ENCODE measurements around the gene RHEX. TPM values are rescaled to one million over a fixed set of nuclear protein-coding genes. Genes with fewer than 3 reads are reported as not detected.

Gene RHEX
- polyA plus RNA-seq, 1 of the 3 experiments (the other 2 are of a cell fraction) = not detected

DNA sequence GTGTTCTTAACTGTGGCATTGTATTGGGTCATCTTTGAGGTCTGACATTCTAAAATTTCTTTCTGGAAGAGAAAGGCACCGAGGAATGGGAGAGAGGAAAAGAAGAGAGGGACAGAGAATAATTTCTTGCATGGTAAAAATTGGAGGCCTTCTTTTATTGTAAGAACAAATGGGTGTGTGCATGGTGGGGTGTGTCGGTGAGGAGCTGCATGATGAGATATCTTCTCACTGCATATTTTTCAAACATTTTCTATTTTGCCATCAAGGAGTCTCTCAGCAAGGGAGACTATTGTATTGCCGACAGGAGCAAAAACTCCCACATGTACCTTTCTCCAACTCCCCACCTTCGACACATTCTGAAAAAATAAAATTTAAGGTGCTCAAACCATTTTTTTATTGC, 22.8 kb upstream of the RHEX start:
- Histone ChIP-seq H3K4me3 (ENCODE audit: low read depth in 2 of 2, low read length in 1 of 2) (no peak overlapping the region), H2AFZ (ENCODE audit: low read depth) (no peak overlapping the region), H3K27ac (ENCODE audit: low read depth in 2 of 2, low read length in 1 of 2) (no peak overlapping the region), H3F3A (replicated peaks; ENCODE audit: insufficient read depth) (no peaks in the 10 kb centered on the region), H3K4me1 (ENCODE audit: control insufficient read depth in 1 of 2, insufficient read depth in 2 of 2, low read depth in 1 of 2, low read length in 1 of 2) (peaks cover 0 to 2% of the 10 kb centered on the region in 2 experiments; a peak in 1 of 4 replicates), H3K9me2 (no peaks in the 10 kb centered on the region), H3K27me3 (ENCODE audit: insufficient read depth) (peaks cover 10% of the 10 kb centered on the region; the same call in 1 of the 2 replicates), H3K4me2 (no peak overlapping the region), H3K79me2 (ENCODE audit: insufficient read depth) (no peaks in the 10 kb centered on the region), H3K9me3 (no peaks in the 10 kb centered on the region), H3K9ac (no peak overlapping the region), H3K36me3 (replicated peaks in 1 of 2; ENCODE audit: control insufficient read depth in 1 of 2, insufficient read depth in 2 of 2, low read length in 1 of 2) (no peaks in the 10 kb centered on the region), H4K20me1 (ENCODE audit: insufficient read depth) (no peaks in the 10 kb centered on the region)
- no peak for TF ChIP-seq FOXM1 (IDR thresholded peaks at IDR 0.05; ENCODE audit: low read depth)
- no peak for TF ChIP-seq JUND (IDR thresholded peaks at IDR 0.05)
- no peak for TF ChIP-seq RXRA (IDR thresholded peaks at IDR 0.05; ENCODE audit: borderline replicate concordance, low read depth)
- TF ChIP-seq EP300 (IDR thresholded peaks at IDR 0.05; ENCODE audit: borderline replicate concordance in 1 of 2, low read depth in 1 of 2, low read length in 1 of 2) = no peak
- TF ChIP-seq POLR2AphosphoS5 (IDR thresholded peaks at IDR 0.05; ENCODE audit: low read depth, low read length) = no peak
- TF ChIP-seq, protein P1, sequence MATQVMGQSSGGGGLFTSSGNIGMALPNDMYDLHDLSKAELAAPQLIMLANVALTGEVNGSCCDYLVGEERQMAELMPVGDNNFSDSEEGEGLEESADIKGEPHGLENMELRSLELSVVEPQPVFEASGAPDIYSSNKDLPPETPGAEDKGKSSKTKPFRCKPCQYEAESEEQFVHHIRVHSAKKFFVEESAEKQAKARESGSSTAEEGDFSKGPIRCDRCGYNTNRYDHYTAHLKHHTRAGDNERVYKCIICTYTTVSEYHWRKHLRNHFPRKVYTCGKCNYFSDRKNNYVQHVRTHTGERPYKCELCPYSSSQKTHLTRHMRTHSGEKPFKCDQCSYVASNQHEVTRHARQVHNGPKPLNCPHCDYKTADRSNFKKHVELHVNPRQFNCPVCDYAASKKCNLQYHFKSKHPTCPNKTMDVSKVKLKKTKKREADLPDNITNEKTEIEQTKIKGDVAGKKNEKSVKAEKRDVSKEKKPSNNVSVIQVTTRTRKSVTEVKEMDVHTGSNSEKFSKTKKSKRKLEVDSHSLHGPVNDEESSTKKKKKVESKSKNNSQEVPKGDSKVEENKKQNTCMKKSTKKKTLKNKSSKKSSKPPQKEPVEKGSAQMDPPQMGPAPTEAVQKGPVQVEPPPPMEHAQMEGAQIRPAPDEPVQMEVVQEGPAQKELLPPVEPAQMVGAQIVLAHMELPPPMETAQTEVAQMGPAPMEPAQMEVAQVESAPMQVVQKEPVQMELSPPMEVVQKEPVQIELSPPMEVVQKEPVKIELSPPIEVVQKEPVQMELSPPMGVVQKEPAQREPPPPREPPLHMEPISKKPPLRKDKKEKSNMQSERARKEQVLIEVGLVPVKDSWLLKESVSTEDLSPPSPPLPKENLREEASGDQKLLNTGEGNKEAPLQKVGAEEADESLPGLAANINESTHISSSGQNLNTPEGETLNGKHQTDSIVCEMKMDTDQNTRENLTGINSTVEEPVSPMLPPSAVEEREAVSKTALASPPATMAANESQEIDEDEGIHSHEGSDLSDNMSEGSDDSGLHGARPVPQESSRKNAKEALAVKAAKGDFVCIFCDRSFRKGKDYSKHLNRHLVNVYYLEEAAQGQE (IDR thresholded peaks at IDR 0.05; ENCODE audit: low read depth, low read length) = no peak
- 51% methylated on average over 4 of the region's 4 CpGs for WGBS (ENCODE audit: low lambda C conversion rate)
- no peak for DNase-seq
- ChIA-PET CTCF (interaction anchor here (0.6 to 8.3 kb wide), 36 partner anchors 8 to 371 kb away, joined by 3 to 248 read pairs (median 6); partner anchors contain the start of genes PM20D1 and RAB7B), POLR2A (interaction anchor here (1.2 to 1.3 kb wide), 2 partner anchors 74 to 75 kb away, joined by 4 to 5 read pairs; no protein-coding TSS in a partner anchor)

- Histone ChIP-seq H3K79me2 (ENCODE audit: insufficient read depth) (no peaks in the 10 kb centered on the region), H3K27ac (ENCODE audit: low read depth in 2 of 2, low read length in 1 of 2) (no peak overlapping the region), H3K9me3 (no peaks in the 10 kb centered on the region), H3K4me2 (no peak overlapping the region), H3K36me3 (replicated peaks in 1 of 2; ENCODE audit: control insufficient read depth in 1 of 2, insufficient read depth in 2 of 2, low read length in 1 of 2) (no peaks in the 10 kb centered on the region), H3K4me3 (ENCODE audit: low read depth in 2 of 2, low read length in 1 of 2) (peak overlapping the region in 1 of 2 experiments; percentile 8; a peak in 1 of 4 replicates), H4K20me1 (ENCODE audit: insufficient read depth) (no peaks in the 10 kb centered on the region), H3K9me2 (no peaks in the 10 kb centered on the region), H3K9ac (no peak overlapping the region), H3F3A (replicated peaks; ENCODE audit: insufficient read depth) (no peaks in the 10 kb centered on the region), H3K4me1 (ENCODE audit: control insufficient read depth in 1 of 2, insufficient read depth in 2 of 2, low read depth in 1 of 2, low read length in 1 of 2) (peaks cover 0 to 2% of the 10 kb centered on the region in 2 experiments; a peak in 1 of 4 replicates), H2AFZ (ENCODE audit: low read depth) (no peak overlapping the region), H3K27me3 (ENCODE audit: insufficient read depth) (peaks cover 16% of the 10 kb centered on the region; the same call in 1 of the 2 replicates)
- peak; percentile 59 for DNase-seq
- ChIA-PET CTCF (interaction anchor here (0.5 to 8.3 kb wide), 46 partner anchors 8 to 371 kb away, joined by 3 to 248 read pairs (median 5); partner anchors contain the start of genes PM20D1 and RAB7B), POLR2A (interaction anchor here (1.2 to 1.3 kb wide), 2 partner anchors 73 to 74 kb away, joined by 4 to 5 read pairs; no protein-coding TSS in a partner anchor)
- WGBS (ENCODE audit: low lambda C conversion rate) = 13% methylated on average over 4 of the region's 4 CpGs
- 0 out of 2 replicates have a peak, but pooled peaks have one; percentile 19 for TF ChIP-seq NRF1 (IDR thresholded peaks at IDR 0.05; ENCODE audit: low read depth, low read length)
- TF ChIP-seq, protein P2, sequence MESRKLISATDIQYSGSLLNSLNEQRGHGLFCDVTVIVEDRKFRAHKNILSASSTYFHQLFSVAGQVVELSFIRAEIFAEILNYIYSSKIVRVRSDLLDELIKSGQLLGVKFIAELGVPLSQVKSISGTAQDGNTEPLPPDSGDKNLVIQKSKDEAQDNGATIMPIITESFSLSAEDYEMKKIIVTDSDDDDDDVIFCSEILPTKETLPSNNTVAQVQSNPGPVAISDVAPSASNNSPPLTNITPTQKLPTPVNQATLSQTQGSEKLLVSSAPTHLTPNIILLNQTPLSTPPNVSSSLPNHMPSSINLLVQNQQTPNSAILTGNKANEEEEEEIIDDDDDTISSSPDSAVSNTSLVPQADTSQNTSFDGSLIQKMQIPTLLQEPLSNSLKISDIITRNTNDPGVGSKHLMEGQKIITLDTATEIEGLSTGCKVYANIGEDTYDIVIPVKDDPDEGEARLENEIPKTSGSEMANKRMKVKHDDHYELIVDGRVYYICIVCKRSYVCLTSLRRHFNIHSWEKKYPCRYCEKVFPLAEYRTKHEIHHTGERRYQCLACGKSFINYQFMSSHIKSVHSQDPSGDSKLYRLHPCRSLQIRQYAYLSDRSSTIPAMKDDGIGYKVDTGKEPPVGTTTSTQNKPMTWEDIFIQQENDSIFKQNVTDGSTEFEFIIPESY (IDR thresholded peaks at IDR 0.05; ENCODE audit: borderline replicate concordance, low read depth) = no peak
- TF ChIP-seq CTCF (IDR thresholded peaks at IDR 0.05) = peak; percentile 82
- TF ChIP-seq RAD21 (IDR thresholded peaks at IDR 0.05; ENCODE audit: low read length) = peak; percentile 82
- 0 out of 2 replicates have a peak, but pooled peaks have one; percentile 46 for TF ChIP-seq RCOR1 (IDR thresholded peaks at IDR 0.05; ENCODE audit: low read length)
- TF ChIP-seq SMC3 (IDR thresholded peaks at IDR 0.05; ENCODE audit: low read depth, low read length) = peak; percentile 93
Observed at GRCh38 chr1:206030714-206031113, 22.3 kb upstream of the RHEX start.

All from SK-N-SH (cell line).